ENCODE measurements around the gene KIAA1217.
A peak's percentile ranks its signal among the peaks of the same experiment; 100 is the strongest.
"Not testable (repeated sequence)": the region's sequence is repeated elsewhere in the genome, so short reads cannot be mapped to it uniquely, and the experiment has no call there.

KIAA1217 gene

GRCh38 chr10:24415455-24416125, 206.7 kb downstream of the KIAA1217 start:
- DNase-seq, result no peak

- no peak for DNase-seq
These were observed 207.3 kb downstream of the KIAA1217 start for GRCh38 chr10:24416248-24416647.

- DNase-seq, result no peak
These were observed 208.1 kb downstream of the KIAA1217 start for GRCh38 chr10:24417053-24417452.

GRCh38 chr10:24418532-24418931, 209.6 kb downstream of the KIAA1217 start:
- no peak for DNase-seq

GRCh38 chr10:24419066-24419465, 210.1 kb downstream of the KIAA1217 start:
- no peak for DNase-seq

DNA sequence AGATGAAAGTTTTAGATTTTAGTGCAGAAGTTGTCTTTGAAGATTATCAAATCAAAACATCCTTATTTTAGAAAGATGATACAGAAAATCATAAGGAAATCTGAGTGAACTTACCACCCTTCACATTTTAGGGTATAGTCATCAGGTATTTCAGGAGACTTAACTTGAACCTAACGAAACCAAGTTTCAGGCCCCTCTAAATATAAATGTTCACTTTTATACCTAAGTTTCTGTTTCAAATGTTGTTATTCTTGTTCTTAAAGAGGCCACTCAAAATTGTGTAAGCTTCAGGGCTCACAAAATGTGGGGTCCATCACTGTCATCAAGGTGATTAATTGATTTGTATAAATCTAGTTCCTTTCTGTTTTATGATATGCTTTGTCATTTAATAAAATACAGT, 216.2 kb downstream of the KIAA1217 start:
- DNase-seq, result no peak

DNA sequence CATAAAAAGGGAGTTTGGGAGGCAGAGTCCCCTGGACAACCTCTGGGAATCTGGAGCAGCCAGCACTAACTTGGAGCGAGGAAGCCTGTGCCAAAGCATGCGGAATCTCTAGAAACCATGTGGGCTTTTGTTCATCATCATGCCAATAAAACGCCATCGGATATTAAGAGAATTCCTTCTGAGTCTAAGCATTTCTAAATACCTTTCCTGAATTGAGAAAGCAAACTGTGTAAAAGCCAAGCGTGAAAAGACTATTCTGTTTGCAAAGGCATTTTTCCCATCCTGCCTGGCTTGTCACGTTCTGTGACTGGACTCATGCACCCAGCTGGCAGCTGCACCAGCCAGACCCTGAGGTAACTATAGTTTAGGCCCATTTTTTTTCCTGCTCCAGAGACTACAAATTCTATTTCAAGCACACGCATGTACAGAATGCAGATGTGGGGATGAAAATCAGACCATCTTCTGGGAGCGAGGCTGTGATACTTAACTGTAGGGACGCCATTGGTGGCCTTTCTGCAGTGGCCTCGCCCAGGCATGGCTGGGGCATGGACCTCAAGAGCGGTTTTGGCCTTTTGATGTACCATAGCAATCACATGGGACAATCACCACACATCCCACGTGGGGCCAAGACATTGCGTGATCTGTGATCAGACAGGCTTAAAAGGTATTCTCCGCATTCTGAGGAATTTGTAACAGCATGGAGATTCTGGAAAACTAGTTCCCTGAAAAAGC, 218.9 kb downstream of the KIAA1217 start:
- no peak for DNase-seq

- DNase-seq, result no peak
These were observed 219.5 kb downstream of the KIAA1217 start for GRCh38 chr10:24428410-24428782.

DNA sequence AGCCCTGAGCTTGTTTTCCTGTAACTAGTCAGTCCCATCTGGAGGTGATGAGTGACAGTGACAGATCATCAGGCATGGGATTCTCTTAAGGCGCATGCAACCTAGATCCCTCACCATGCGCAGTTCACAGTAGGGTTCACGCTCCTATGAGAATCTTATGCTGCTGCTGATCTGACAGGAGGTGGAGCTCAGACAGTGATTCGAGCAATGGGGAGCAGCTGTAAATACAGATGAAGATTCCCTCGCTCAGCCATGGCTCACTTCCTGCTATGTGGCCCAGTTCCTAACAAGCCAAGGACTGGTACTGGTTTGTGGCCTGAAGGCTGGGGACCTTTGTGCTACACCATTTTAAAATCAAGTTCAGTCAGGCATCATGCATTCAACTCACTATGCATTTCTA, 221.7 kb downstream of the KIAA1217 start:
- no peak for DNase-seq

- no peak for DNase-seq
These were observed 223.8 kb downstream of the KIAA1217 start for GRCh38 chr10:24432478-24433416.

GRCh38 chr10:24433705-24434104, 224.8 kb downstream of the KIAA1217 start:
- DNase-seq, result no peak

GRCh38 chr10:24434961-24435360, 226.0 kb downstream of the KIAA1217 start:
- no peak for DNase-seq

- DNase-seq, result no peak
These were observed 226.4 kb downstream of the KIAA1217 start for GRCh38 chr10:24435374-24435773.

DNA sequence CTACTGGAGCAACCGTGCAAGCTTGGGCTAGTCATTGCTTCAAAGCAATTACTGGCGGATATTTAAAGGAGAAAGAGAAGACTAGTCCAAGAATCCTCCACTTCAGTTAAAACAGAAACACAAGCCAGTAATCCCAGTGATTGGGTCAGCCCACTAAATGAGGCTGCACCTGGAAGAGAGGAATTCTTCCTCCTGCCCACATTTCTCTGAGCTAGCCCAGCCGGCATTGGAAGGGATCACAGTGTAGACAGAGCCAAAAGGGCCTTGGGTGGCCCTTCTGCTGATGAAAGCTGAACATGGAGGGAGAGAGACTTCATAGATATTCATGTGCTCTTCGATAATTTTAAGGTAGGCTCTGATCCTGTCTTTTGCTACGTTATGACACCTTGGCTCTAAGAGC, 228.4 kb downstream of the KIAA1217 start:
- no peak for DNase-seq

DNA sequence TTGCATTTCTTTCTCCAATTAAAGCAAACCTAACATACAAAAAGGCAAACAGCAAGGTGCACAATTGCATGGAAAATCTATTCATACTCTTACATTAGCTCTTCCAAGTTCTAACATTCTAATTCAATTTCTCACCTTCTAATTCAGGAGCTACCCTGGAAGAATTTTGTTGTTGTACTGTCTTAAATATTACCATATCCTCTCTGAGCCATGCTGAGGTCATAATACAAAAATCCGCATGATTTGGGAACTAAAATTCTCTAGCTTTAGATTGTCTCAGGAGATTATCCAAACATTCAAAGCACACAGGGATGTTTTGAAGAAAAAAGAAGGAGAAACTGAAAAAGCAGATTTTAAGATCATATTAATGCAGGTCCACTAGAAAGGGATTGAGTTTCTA, 229.9 kb downstream of the KIAA1217 start:
- no peak for DNase-seq

DNA sequence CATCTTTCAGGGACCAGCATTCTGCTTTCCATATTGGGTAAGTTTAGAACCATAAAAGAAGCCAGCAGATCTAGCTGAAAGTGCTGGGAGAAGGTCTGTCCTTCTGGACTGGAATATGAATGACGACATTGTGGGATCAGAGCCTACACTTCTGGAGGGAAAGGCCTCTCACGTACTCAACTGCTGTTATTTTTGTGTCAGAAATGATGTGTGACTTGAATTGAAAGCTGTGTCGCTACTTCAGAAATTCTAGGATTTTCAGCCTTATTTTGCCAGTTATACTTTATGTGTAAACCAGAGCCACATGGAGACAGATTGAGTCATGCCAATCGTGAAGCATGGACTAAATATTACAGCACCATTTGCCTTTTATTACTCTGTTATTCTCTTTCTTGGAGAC, 231.0 kb downstream of the KIAA1217 start:
- no peak for DNase-seq

DNA sequence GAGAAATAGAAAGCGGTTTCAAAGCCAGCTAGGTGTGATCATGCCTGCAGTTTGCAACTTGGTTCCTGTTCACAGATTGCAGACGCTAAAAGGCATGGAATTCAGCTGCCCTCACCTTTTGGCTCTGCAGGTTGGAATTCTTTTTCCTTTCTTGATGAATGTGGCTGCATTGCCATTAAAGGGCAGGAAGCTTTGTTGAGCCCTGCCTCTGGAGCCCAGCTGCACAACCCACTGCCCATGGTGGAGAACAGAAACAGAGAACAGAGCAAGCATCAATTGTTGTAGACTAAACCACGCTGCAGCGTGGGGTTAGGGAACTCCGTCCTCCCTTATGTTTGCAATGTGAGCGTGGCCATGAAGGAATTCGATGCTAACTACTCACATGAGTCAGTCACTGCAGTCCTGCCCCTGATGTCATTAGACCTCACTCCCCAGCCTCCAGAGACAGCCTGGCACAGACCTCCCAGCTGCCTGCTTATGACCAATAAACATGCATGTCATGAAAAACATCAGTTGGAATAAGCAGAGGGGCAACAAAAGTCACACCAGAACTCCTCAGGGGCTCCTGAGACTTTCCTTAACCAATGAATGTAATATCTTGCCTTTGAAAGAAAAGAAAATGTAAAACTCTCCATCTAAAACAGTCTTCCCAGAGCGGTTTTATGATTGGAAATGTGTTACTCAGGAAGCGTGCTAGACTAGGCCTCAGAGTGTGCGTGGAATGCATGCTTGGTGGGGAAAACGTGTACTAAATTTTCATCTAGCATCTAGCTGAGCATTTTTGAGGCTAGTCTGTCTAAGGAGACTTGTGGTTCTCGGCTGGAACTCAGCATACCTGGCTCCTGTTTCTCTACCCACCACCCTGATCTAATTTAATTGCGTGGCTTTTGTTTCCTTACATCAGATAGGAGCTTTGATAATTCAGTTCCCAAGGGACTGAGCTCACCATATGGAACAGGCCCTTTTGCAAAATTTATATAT, 232.2 kb downstream of the KIAA1217 start:
- no peak for DNase-seq

DNA sequence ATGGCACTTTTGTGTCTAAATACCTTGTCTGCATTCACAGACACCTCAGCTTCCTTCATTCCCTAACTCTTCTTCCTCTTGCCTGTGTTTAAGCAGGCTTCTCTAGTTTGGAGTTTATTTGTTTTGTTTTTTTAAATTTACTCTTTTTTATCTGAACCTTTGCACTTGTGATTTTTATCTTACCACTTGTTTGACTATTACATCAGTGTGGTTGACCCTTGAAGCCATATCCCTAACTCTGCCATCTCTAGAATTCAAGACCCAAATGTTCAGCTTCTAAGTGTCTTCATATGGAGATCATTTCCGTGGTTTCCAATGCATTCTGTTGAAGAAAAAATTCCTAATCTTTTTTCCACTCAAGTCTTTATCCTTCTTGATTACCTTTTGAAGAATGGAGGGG, 233.3 kb downstream of the KIAA1217 start:
- no peak for DNase-seq

GRCh38 chr10:24442641-24443174, 233.8 kb downstream of the KIAA1217 start:
- DNase-seq, result not testable (repeated sequence)

- DNase-seq, result peak; percentile 24
These were observed 235.4 kb downstream of the KIAA1217 start for GRCh38 chr10:24444337-24444736.

GRCh38 chr10:24445958-24446357, 237.0 kb downstream of the KIAA1217 start:
- DNase-seq, result not testable (repeated sequence)

- DNase-seq, result peak; percentile 16
These were observed 237.8 kb downstream of the KIAA1217 start for GRCh38 chr10:24446739-24447138.
